IMR-90 (cell line): ENCODE data around the gene PCYOX1L. TPM values are rescaled to one million over a fixed set of nuclear protein-coding genes. Genes with fewer than 3 reads are reported as not detected.

Experiments used
- ATAC-seq: fragments of 200-7000 bp; cut with Tn5 transposase; 2 replicates; pipeline ENCODE4 v1.9.1; 2020; ENCODE audit warnings: low read depth, mild to moderate bottlenecking, moderate library complexity
- BruUV-seq: library from RNA; stranded (reverse); fragments of 400-500 nt; replicated peaks from 2 replicates; lab custom pipeline; 2021; lab: Mats Ljungman, UMichigan
- CTCF ChIA-PET: fragments of 300-600 bp; formaldehyde crosslinking; extraction: SDS; loops from one replicate; lab custom pipeline; 2021; ENCODE audit warnings: antibody characterized with exemption; lab: Yijun Ruan, JAX
- POLR2A ChIA-PET: fragments of 300-600 bp; sonication (Branson Sonifier 250); formaldehyde crosslinking; loops from one replicate; lab custom pipeline; 2022; ENCODE audit warnings: antibody characterized with exemption; ENCODE audit not compliant: unreplicated experiment; lab: Charles Lee
- DNase-seq: peaks from one replicate; pipeline ENCODE4 v3.0.0; 2013
- H2AFZ ChIP-seq: replicated peaks from 2 replicates; pipeline ENCODE3; 2013; ENCODE audit warnings: low read length, mild to moderate bottlenecking; ENCODE audit not compliant: poor library complexity
- H2AK5ac ChIP-seq: 2 replicates; pipeline ENCODE4 v1.6.1; 2013; ENCODE audit warnings: low read depth, low read length, inconsistent platforms
- H2AK9ac ChIP-seq: replicated peaks from 2 replicates; pipeline ENCODE3; 2013; ENCODE audit warnings: mild to moderate bottlenecking, low read depth, low read length, moderate library complexity; ENCODE audit not compliant: poor library complexity
- H2BK120ac ChIP-seq: 2 replicates; pipeline ENCODE4 v1.6.1; 2013; ENCODE audit warnings: low read depth, low read length, inconsistent platforms
- H2BK15ac ChIP-seq: 3 replicates; pipeline ENCODE4 v1.6.1; 2013; ENCODE audit warnings: low read depth, low read length, inconsistent platforms
- H2BK20ac ChIP-seq: 2 replicates; pipeline ENCODE4 v1.6.1; 2013; ENCODE audit warnings: low read depth, mild to moderate bottlenecking, inconsistent platforms, low read length, moderate library complexity
- H2BK5ac ChIP-seq: 2 replicates; pipeline ENCODE4 v1.6.1; 2013; ENCODE audit warnings: mild to moderate bottlenecking, low read depth, low read length, inconsistent platforms; ENCODE audit not compliant: poor library complexity, severe bottlenecking
- H3K14ac ChIP-seq: replicated peaks from 2 replicates; pipeline ENCODE4 v1.6.1; 2013; ENCODE audit warnings: low read depth, low read length, inconsistent platforms
- H3K18ac ChIP-seq: 2 replicates; pipeline ENCODE4 v1.6.1; 2013; ENCODE audit warnings: low read depth, low read length, control low read depth
- H3K23ac ChIP-seq: 2 replicates; pipeline ENCODE4 v1.6.1; 2013; ENCODE audit warnings: low read depth, low read length, inconsistent platforms
- H3K27ac ChIP-seq: 2 replicates; pipeline ENCODE4 v1.5.1; 2013; ENCODE audit warnings: mild to moderate bottlenecking, control low read depth, low read length; ENCODE audit not compliant: insufficient read depth
- H3K27me3 ChIP-seq: 2 replicates; pipeline ENCODE4 v1.6.1; 2013; ENCODE audit warnings: low read length; ENCODE audit not compliant: control insufficient read depth, insufficient read depth
- H3K36me3 ChIP-seq: 2 replicates; pipeline ENCODE4 v1.6.1; 2013; ENCODE audit warnings: low read length, mixed read lengths; ENCODE audit not compliant: control insufficient read depth, insufficient read depth
- H3K4ac ChIP-seq: 2 replicates; pipeline ENCODE4 v1.6.1; 2013; ENCODE audit warnings: low read depth, low read length, inconsistent platforms
- H3K4me1 ChIP-seq: 2 replicates; pipeline ENCODE4 v1.6.1; 2013; ENCODE audit warnings: low read length, mixed read lengths; ENCODE audit not compliant: control insufficient read depth, insufficient read depth
- H3K4me2 ChIP-seq: 2 replicates; pipeline ENCODE4 v1.6.1; 2013; ENCODE audit warnings: low read depth, mild to moderate bottlenecking, control low read depth, low read length, moderate library complexity
- H3K4me3 ChIP-seq: 2 replicates; pipeline ENCODE4 v1.5.1; 2013; ENCODE audit warnings: low read depth, mild to moderate bottlenecking, control low read depth, low read length, moderate library complexity; ENCODE audit not compliant: insufficient read depth
- H3K56ac ChIP-seq: 2 replicates; pipeline ENCODE4 v1.6.1; 2013; ENCODE audit warnings: low read length, inconsistent platforms; ENCODE audit not compliant: insufficient read depth; ENCODE audit errors: extremely low read depth
- H3K79me1 ChIP-seq, 2 experiments: 2 replicates each; pipeline ENCODE4 v1.6.1; 2013; ENCODE audit warnings: low read length in 2 of 2, inconsistent platforms in 1 of 2, low read depth in 1 of 2
- H3K9ac ChIP-seq: 2 replicates; pipeline ENCODE4 v1.6.1; 2013; ENCODE audit warnings: low read depth, low read length, control low read depth
- H3K9me1 ChIP-seq: 2 replicates; pipeline ENCODE4 v1.6.1; 2013; ENCODE audit warnings: low read length, inconsistent platforms; ENCODE audit not compliant: insufficient read depth
- H3K9me3 ChIP-seq: 2 replicates; pipeline ENCODE4 v1.6.1; 2013; ENCODE audit warnings: low read length; ENCODE audit not compliant: control insufficient read depth, insufficient read depth
- H4K20me1 ChIP-seq: 2 replicates; pipeline ENCODE4 v1.6.1; 2013; ENCODE audit warnings: low read length, inconsistent platforms; ENCODE audit not compliant: insufficient read depth
- H4K5ac ChIP-seq: 2 replicates; pipeline ENCODE4 v1.6.1; 2013; ENCODE audit warnings: mild to moderate bottlenecking, low read depth, low read length, control low read depth
- H4K8ac ChIP-seq, 2 experiments: 2 replicates each; pipeline ENCODE4 v1.6.1; 2013; ENCODE audit warnings: low read depth in 2 of 2, low read length in 2 of 2, control low read depth in 1 of 2, inconsistent platforms in 1 of 2
- H4K91ac ChIP-seq: 2 replicates; pipeline ENCODE4 v1.6.1; 2013; ENCODE audit warnings: low read depth, low read length, inconsistent platforms; ENCODE audit not compliant: insufficient read depth
- RCOR1 ChIP-seq: IDR thresholded peaks from 2 replicates; pipeline ENCODE4 v1.6.1; 2012; ENCODE audit warnings: mild to moderate bottlenecking, low read length, improper control_type of control experiment; ENCODE audit not compliant: insufficient replicate concordance
- WGBS, 2 experiments: methylation state at CpG; one replicate each; pipeline versions ENCODE4 v1.1.5 to v1.1.7; 2013; ENCODE audit warnings: missing lambda C conversion rate in 2 of 2; ENCODE audit not compliant: insufficient read length in 1 of 2; ENCODE audit errors: extremely low coverage in 2 of 2; 5-methylcytosine and 5-hydroxymethylcytosine counted together
- dilution Hi-C: fragments of 300-500 bp; cut with HindIII; formaldehyde crosslinking; loops from one replicate; pipeline ENCODE4 v1.14.3; 2018; ENCODE audit warnings: low sequenced_read_pairs; ENCODE audit not compliant: unreplicated experiment
- in situ Hi-C: fragments of 300-500 bp; cut with MboI; formaldehyde crosslinking; loops from 3 replicates; pipeline ENCODE4 v1.14.3; 2019; ENCODE audit warnings: low sequenced_read_pairs, inconsistent platforms, mixed read lengths
- intact Hi-C: fragments of 100-400 bp; cut with micrococcal nuclease; formaldehyde crosslinking; loops from 2 replicates; pipeline ENCODE4 v1.10.0; 2022
- polyA plus RNA-seq, 3 experiments: library from polyadenylated mRNA; depleted of rRNA; stranded (reverse); fragments of >200 nt; gene quantifications; 2 replicates each; pipeline ENCODE4 v1.2.3, GENCODE V29; 2012; ENCODE audit warnings: low replicate concordance in 1 of 3
- total RNA-seq: library from RNA; depleted of rRNA; stranded (reverse); fragments of >200 nt; gene quantifications from 2 replicates; pipeline ENCODE4 v1.2.3, GENCODE V29; 2012

The PCYOX1L gene
- total and polyA plus RNA-seq, 2 of the 4 experiments (the other 2 are of a cell fraction): 7.0 to 14.3 TPM

GRCh38 chr5:149376711-149377447 lies 19.0 kb downstream of the PCYOX1L start:
- H4K91ac ChIP-seq: no peak overlapping the region
- H3K14ac ChIP-seq: no peak overlapping the region
- in situ Hi-C loops: no loop called here
- H3K27me3 ChIP-seq: no peaks in the 10 kb centered on the region
- peaks cover 3% of the 10 kb centered on the region; the same call in 1 of the 2 replicates for H3K4me1 ChIP-seq
- H2AK9ac ChIP-seq: no peak overlapping the region
- no peak overlapping the region for H2BK5ac ChIP-seq
- WGBS, 2 experiments: 97% methylated on average over 5 of the region's 7 CpGs; no CpG with 5 or more reads in 1 of the 2 experiments
- CTCF ChIA-PET: interaction anchor here (1.1 kb wide), 1 partner anchor 58 kb away, joined by 3 read pairs; no protein-coding TSS in a partner anchor
- H3K79me1 ChIP-seq: no peaks in the 10 kb centered on the region
- H2AK5ac ChIP-seq: no peak overlapping the region
- no peaks in the 10 kb centered on the region for H4K20me1 ChIP-seq
- no peak overlapping the region for H3K9ac ChIP-seq
- no peak overlapping the region for H3K4ac ChIP-seq
- H3K23ac ChIP-seq: no peak overlapping the region
- no TSS peak for BruUV-seq
- H2BK120ac ChIP-seq: no peak overlapping the region
- POLR2A ChIA-PET: no interaction called here
- H3K36me3 ChIP-seq: no peaks in the 10 kb centered on the region
- intact Hi-C loops: no loop called here
- no peak overlapping the region for H4K8ac ChIP-seq
- H3K4me3 ChIP-seq: no peak overlapping the region
- no peak overlapping the region for H3K4me2 ChIP-seq
- no peaks in the 10 kb centered on the region for H3K9me1 ChIP-seq
- no peak overlapping the region for H3K56ac ChIP-seq
- DNase-seq: no peak
- no peak overlapping the region for H2BK20ac ChIP-seq
- H4K5ac ChIP-seq: no peak overlapping the region
- no peak overlapping the region for H3K27ac ChIP-seq
- ATAC-seq: no peak
- peak overlapping the region; percentile 5 for H2AFZ ChIP-seq
- H3K18ac ChIP-seq: no peak overlapping the region
- H3K9me3 ChIP-seq: no peaks in the 10 kb centered on the region
- dilution Hi-C loops: no loop called here
- H2BK15ac ChIP-seq: no peak overlapping the region
- no peak for TF ChIP-seq RCOR1
